ENCODE data around the gene CRYBG1. TPM values are rescaled to one million over a fixed set of nuclear protein-coding genes. Genes with fewer than 3 reads are reported as not detected.
A peak's percentile ranks its signal among the peaks of the same experiment; 100 is the strongest.

The CRYBG1 gene
- total and polyA plus RNA-seq, 2 of the 13 experiments (the other 11 are each of a cell fraction or from before 2014, with no cell fraction given) = 10.1 to 21.9 TPM

DNA sequence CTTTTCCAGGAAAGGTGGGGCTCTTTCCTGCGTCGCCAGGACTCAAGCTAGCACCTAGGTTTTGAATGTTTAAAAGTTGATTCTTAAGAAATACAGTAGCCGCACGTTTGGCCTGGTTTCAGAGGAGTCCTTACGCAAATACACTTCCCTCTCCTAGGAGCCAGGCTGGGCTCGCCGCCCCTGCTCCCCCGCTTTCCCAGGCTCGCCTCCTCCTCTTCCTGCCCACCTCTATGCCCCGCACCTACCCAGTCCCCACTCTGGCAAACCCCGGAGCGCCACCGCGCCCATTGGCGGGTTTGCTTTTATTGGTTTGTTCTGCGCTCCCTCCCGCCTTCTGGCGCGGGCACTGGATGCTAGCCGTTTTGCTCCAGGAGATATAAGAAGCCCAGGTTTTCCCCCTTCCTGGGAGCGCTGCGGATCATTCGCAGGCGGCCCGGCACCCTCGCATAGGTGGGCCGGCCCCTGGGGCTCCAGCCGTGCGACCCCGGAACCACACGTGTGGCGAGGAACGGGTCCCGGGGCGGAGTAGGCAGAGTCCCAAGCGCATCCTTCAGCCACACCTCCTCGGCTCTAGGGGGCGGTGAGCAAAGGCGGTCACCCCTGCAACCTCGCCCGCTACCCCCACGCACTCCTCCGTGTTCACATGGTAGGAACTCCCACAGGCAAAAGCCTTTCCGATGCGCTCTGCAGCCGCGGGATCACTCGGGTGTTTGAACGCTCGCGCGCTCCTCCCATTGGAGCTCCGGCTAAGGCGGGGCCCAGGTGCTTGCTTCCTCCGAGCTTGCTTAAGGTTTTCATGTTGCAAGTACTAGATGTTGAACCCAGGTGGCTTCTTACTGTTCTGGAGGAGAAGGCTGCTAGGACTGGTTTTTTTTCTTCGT lies 149.8 kb downstream of the CRYBG1 start (continued):
- TF ChIP-seq, protein P1, sequence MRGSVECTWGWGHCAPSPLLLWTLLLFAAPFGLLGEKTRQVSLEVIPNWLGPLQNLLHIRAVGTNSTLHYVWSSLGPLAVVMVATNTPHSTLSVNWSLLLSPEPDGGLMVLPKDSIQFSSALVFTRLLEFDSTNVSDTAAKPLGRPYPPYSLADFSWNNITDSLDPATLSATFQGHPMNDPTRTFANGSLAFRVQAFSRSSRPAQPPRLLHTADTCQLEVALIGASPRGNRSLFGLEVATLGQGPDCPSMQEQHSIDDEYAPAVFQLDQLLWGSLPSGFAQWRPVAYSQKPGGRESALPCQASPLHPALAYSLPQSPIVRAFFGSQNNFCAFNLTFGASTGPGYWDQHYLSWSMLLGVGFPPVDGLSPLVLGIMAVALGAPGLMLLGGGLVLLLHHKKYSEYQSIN (CRISPR knock-in tag; IDR thresholded peaks at IDR 0.05; ENCODE audit: borderline replicate concordance) = no peak
- no peak for TF ChIP-seq NFKBIZ (CRISPR knock-in tag; IDR thresholded peaks at IDR 0.05)
- TF ChIP-seq, protein P2, sequence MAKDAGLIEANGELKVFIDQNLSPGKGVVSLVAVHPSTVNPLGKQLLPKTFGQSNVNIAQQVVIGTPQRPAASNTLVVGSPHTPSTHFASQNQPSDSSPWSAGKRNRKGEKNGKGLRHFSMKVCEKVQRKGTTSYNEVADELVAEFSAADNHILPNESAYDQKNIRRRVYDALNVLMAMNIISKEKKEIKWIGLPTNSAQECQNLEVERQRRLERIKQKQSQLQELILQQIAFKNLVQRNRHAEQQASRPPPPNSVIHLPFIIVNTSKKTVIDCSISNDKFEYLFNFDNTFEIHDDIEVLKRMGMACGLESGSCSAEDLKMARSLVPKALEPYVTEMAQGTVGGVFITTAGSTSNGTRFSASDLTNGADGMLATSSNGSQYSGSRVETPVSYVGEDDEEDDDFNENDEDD (CRISPR knock-in tag; IDR thresholded peaks at IDR 0.05; ENCODE audit: borderline replicate concordance) = peak; percentile 78; the same call in 1 of the 2 replicates
- no peak for TF ChIP-seq XBP1 (CRISPR knock-in tag; IDR thresholded peaks at IDR 0.05)
- TF ChIP-seq ZNF605 (CRISPR knock-in tag; IDR thresholded peaks at IDR 0.05) = no peak
- TF ChIP-seq PCBP2 (optimal IDR thresholded peaks at IDR 0.05; ENCODE audit: low read depth, low read length, poor library complexity, severe bottlenecking) = no peak
- TF ChIP-seq CBFB (CRISPR knock-in tag; IDR thresholded peaks at IDR 0.05) = no peak
- TF ChIP-seq SIN3B (IDR thresholded peaks at IDR 0.05; ENCODE audit: low read length) = 0 out of 2 replicates have a peak, but pooled peaks have one; percentile 57
- no peak for TF ChIP-seq ZNF749 (CRISPR knock-in tag; IDR thresholded peaks at IDR 0.05; ENCODE audit: borderline replicate concordance)
- no peak for TF ChIP-seq RBM39 (IDR thresholded peaks at IDR 0.05; ENCODE audit: low read depth, low read length, poor library complexity, severe bottlenecking)
- TF ChIP-seq, protein P3, sequence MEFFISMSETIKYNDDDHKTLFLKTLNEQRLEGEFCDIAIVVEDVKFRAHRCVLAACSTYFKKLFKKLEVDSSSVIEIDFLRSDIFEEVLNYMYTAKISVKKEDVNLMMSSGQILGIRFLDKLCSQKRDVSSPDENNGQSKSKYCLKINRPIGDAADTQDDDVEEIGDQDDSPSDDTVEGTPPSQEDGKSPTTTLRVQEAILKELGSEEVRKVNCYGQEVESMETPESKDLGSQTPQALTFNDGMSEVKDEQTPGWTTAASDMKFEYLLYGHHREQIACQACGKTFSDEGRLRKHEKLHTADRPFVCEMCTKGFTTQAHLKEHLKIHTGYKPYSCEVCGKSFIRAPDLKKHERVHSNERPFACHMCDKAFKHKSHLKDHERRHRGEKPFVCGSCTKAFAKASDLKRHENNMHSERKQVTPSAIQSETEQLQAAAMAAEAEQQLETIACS (CRISPR knock-in tag; IDR thresholded peaks at IDR 0.05) = no peak
- TF ChIP-seq, protein P4, sequence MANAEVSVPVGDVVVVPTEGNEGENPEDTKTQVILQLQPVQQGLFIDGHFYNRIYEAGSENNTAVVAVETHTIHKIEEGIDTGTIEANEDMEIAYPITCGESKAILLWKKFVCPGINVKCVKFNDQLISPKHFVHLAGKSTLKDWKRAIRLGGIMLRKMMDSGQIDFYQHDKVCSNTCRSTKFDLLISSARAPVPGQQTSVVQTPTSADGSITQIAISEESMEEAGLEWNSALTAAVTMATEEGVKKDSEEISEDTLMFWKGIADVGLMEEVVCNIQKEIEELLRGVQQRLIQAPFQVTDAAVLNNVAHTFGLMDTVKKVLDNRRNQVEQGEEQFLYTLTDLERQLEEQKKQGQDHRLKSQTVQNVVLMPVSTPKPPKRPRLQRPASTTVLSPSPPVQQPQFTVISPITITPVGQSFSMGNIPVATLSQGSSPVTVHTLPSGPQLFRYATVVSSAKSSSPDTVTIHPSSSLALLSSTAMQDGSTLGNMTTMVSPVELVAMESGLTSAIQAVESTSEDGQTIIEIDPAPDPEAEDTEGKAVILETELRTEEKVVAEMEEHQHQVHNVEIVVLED (CRISPR knock-in tag; IDR thresholded peaks at IDR 0.05; ENCODE audit: borderline replicate concordance) = no peak
- TF ChIP-seq TCF12 (IDR thresholded peaks at IDR 0.05) = no peak
- no peak for TF ChIP-seq TCF12 (CRISPR knock-in tag; IDR thresholded peaks at IDR 0.05)
- no peak for TF ChIP-seq SRSF1 (optimal IDR thresholded peaks at IDR 0.05; ENCODE audit: low read depth, low read length)
- TF ChIP-seq REXO4 (CRISPR knock-in tag; IDR thresholded peaks at IDR 0.05; ENCODE audit: borderline replicate concordance) = no peak
- no peak for TF ChIP-seq SAFB2 (CRISPR knock-in tag; IDR thresholded peaks at IDR 0.05; ENCODE audit: borderline replicate concordance, low read depth)
- TF ChIP-seq, protein P5, sequence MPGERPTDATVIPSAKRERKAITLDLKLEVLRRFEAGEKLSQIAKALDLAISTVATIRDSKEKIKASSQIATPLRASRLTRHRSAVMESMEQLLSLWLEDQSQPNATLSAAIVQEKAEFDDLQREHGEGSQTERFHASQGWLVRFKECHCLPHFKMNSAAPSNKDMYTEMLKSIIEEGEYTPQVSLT (CRISPR knock-in tag; IDR thresholded peaks at IDR 0.05; ENCODE audit: borderline replicate concordance, low read depth) = no peak
- no peak for TF ChIP-seq WIZ (CRISPR knock-in tag; IDR thresholded peaks at IDR 0.05)
- TF ChIP-seq, protein P6, sequence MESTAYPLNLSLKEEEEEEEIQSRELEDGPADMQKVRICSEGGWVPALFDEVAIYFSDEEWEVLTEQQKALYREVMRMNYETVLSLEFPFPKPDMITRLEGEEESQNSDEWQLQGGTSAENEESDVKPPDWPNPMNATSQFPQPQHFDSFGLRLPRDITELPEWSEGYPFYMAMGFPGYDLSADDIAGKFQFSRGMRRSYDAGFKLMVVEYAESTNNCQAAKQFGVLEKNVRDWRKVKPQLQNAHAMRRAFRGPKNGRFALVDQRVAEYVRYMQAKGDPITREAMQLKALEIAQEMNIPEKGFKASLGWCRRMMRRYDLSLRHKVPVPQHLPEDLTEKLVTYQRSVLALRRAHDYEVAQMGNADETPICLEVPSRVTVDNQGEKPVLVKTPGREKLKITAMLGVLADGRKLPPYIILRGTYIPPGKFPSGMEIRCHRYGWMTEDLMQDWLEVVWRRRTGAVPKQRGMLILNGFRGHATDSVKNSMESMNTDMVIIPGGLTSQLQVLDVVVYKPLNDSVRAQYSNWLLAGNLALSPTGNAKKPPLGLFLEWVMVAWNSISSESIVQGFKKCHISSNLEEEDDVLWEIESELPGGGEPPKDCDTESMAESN (CRISPR knock-in tag; conservative IDR thresholded peaks at IDR 0.05) = no peak
- TF ChIP-seq DNMT1 (CRISPR knock-in tag; IDR thresholded peaks at IDR 0.05) = no peak
- no peak for TF ChIP-seq ESRRA (CRISPR knock-in tag; IDR thresholded peaks at IDR 0.05; ENCODE audit: low read depth)
